VCaP (cell line): ENCODE measurements around the gene FGG.

ENCODE experiments used
- H3K27ac ChIP-seq: fragments of 450-650 bp; 2 replicates; pipeline ENCODE4 v1.5.1; 2017
- CTCF ChIP-seq: fragments of 450-650 bp; conservative IDR thresholded peaks from 2 replicates; pipeline ENCODE4 v1.5.1; 2017; ENCODE audit warnings: mild to moderate bottlenecking, moderate library complexity

The FGG gene

GRCh38 chr4:154620111-154620510, 7.7 kb upstream of the FGG start:
- H3K27ac ChIP-seq = no peak overlapping the region
- no peak for TF ChIP-seq CTCF

- no peak overlapping the region for H3K27ac ChIP-seq
- peak; percentile 90 for TF ChIP-seq CTCF
These were observed 6.4 kb upstream of the FGG start for GRCh38 chr4:154618708-154619315.

GRCh38 chr4:154617820-154618317, 5.4 kb upstream of the FGG start:
- no peak for TF ChIP-seq CTCF
- H3K27ac ChIP-seq = no peak overlapping the region

GRCh38 chr4:154616731-154617130, 4.3 kb upstream of the FGG start:
- no peak overlapping the region for H3K27ac ChIP-seq
- no peak for TF ChIP-seq CTCF

GRCh38 chr4:154616287-154616686, 3.8 kb upstream of the FGG start:
- TF ChIP-seq CTCF = no peak
- H3K27ac ChIP-seq = no peak overlapping the region

- no peak for TF ChIP-seq CTCF
- no peak overlapping the region for H3K27ac ChIP-seq
These were observed 2.8 kb upstream of the FGG start for GRCh38 chr4:154615211-154615610.

GRCh38 chr4:154614306-154614705, 1.9 kb upstream of the FGG start:
- no peak for TF ChIP-seq CTCF
- no peak overlapping the region for H3K27ac ChIP-seq
